CD4-positive, alpha-beta memory T cell (primary cell): Measurements from ENCODE around the gene ZBTB20. TPM values are rescaled to one million over a fixed set of nuclear protein-coding genes. Genes with fewer than 3 reads are reported as not detected.
A peak's percentile ranks its signal among the peaks of the same experiment; 100 is the strongest.

Experiments
- CTCF ChIA-PET: fragments of 350-600 bp; sonication (Branson Sonifier 250); formaldehyde crosslinking; loops from one replicate; lab custom pipeline; 2021; ENCODE audit warnings: inconsistent platforms; ENCODE audit not compliant: partially characterized antibody; lab: Charles Lee
- POLR2A ChIA-PET: fragments of 350-600 bp; sonication (Branson Sonifier 250); formaldehyde crosslinking; loops from one replicate; lab custom pipeline; 2021; ENCODE audit not compliant: partially characterized antibody; lab: Charles Lee
- DNase-seq, 5 donors: peaks; one replicate each; pipeline versions ENCODE4 v3.0.0 to v3.0.0-alpha.2; 2020 to 2022; ENCODE audit warnings: mixed read lengths in 1 of 5
- H3K27ac ChIP-seq: one replicate; pipeline ENCODE4 v1.7.0; 2013; ENCODE audit warnings: low read depth, low read length
- H3K27me3 ChIP-seq: 2 replicates; pipeline ENCODE4 v1.7.0; 2013; ENCODE audit warnings: mild to moderate bottlenecking, low read length, moderate library complexity; ENCODE audit not compliant: insufficient read depth
- H3K36me3 ChIP-seq: 2 replicates; pipeline ENCODE4 v1.7.0; 2013; ENCODE audit warnings: mild to moderate bottlenecking, low read length, moderate library complexity; ENCODE audit not compliant: insufficient read depth
- H3K4me1 ChIP-seq: 2 replicates; pipeline ENCODE4 v1.7.0; 2013; ENCODE audit warnings: mild to moderate bottlenecking, low read length, moderate library complexity; ENCODE audit not compliant: insufficient read depth
- H3K4me3 ChIP-seq, 2 donors: one replicate each; pipeline ENCODE4 v1.7.0; 2013; ENCODE audit warnings: low read length in 2 of 2, mild to moderate bottlenecking in 1 of 2
- H3K9me3 ChIP-seq, 2 donors: one replicate each; pipeline ENCODE4 v1.7.0; 2013; ENCODE audit warnings: low read length in 2 of 2, control low read depth in 1 of 2; ENCODE audit not compliant: control insufficient read depth in 1 of 2
- H3K27ac Mint-ChIP-seq, 7 donors: one replicate each; pipeline ENCODE4 v1.8.0; 2020 to 2021; ENCODE audit warnings: mixed read lengths in 7 of 7, mild to moderate bottlenecking in 6 of 7, inconsistent platforms in 3 of 7, moderate library complexity in 3 of 7
- H3K27me3 Mint-ChIP-seq, 2 donors: one replicate each; pipeline ENCODE4 v1.8.0; 2020 to 2021; ENCODE audit warnings: mixed read lengths in 2 of 2
- H3K36me3 Mint-ChIP-seq, 2 donors: one replicate each; pipeline ENCODE4 v1.8.0; 2020 to 2021; ENCODE audit warnings: mixed read lengths in 2 of 2, inconsistent platforms in 1 of 2, mild to moderate bottlenecking in 1 of 2
- H3K4me1 Mint-ChIP-seq, 4 donors: one replicate each; pipeline ENCODE4 v1.8.0; 2020 to 2021; ENCODE audit warnings: mixed read lengths in 4 of 4, mild to moderate bottlenecking in 1 of 4
- H3K4me3 Mint-ChIP-seq, 8 donors: one replicate each; pipeline ENCODE4 v1.8.0; 2020 to 2021; ENCODE audit warnings: mixed read lengths in 8 of 8, mild to moderate bottlenecking in 7 of 8, moderate library complexity in 6 of 8, inconsistent platforms in 3 of 8
- H3K9me3 Mint-ChIP-seq, 8 donors: one replicate each; pipeline ENCODE4 v1.8.0; 2020 to 2021; ENCODE audit warnings: mixed read lengths in 8 of 8, mild to moderate bottlenecking in 5 of 8, inconsistent platforms in 3 of 8, moderate library complexity in 1 of 8
- intact Hi-C: fragments of 100-400 bp; cut with micrococcal nuclease; formaldehyde crosslinking; loops from one replicate; pipeline ENCODE4 v1.15.1; 2023
- polyA plus RNA-seq, 2 donors: library from polyadenylated mRNA; unstranded; fragments of 300-500 nt; fragmentation: Illumina TruSeq; gene quantifications; one replicate each; pipeline ENCODE4 v1.2.3, GENCODE V29; 2021
- total RNA-seq, 2 experiments: library from RNA; stranded (reverse); gene quantifications; one replicate each; pipeline ENCODE4 v1.2.3, GENCODE V29; 2021

Gene ZBTB20
- total and polyA plus RNA-seq, 4 experiments from 2014 or later: 21.9 to 58.4 (median 41.4) TPM

DNA sequence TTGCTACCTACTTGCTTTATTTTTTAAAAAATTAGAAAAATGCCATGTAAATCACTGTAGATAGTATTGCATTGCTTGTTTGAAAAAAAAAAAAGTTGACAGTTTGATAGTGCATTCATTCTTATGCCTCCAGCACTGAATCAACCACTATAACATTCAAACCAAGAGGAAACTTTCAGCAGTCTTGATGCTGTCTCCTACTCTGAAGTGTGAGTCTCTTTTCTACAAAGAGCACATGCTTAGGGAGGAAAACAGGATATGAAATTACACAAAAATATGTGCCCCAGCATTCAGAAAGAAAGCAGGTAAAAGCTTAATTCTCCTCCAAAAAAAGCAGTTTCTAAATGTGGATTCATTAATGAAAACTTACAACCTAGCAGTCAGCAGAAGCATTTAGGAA, 78.3 kb downstream of the ZBTB20 start:
- peaks cover 25 to 46% of the 10 kb centered on the region in 2 donors for H3K36me3 Mint-ChIP-seq
- intact Hi-C loops: no loop called here
- peaks cover 16 to 35% (median 26%) of the 10 kb centered on the region in 4 donors for H3K4me1 Mint-ChIP-seq

GRCh38 chr3:115062412-115062956, 84.6 kb downstream of the ZBTB20 start:
- no peaks in the 10 kb centered on the region for H3K9me3 ChIP-seq
- no peaks in the 10 kb centered on the region for H3K36me3 ChIP-seq
- Mint-ChIP-seq H3K27me3 (no peaks in the 10 kb centered on the region), H3K4me3 (no peak overlapping the region), H3K4me1 (peaks cover 3 to 11% (median 7%) of the 10 kb centered on the region in 4 donors), H3K27ac (no peak overlapping the region), H3K9me3 (peaks cover 0 to 2% (median 0%) of the 10 kb centered on the region in 8 donors), H3K36me3 (peaks cover 15 to 53% of the 10 kb centered on the region in 2 donors)
- no peaks in the 10 kb centered on the region for H3K27me3 ChIP-seq
- CTCF ChIA-PET: no interaction called here
- H3K4me3 ChIP-seq: no peak overlapping the region
- intact Hi-C loops: no loop called here
- POLR2A ChIA-PET: no interaction called here
- no peak for DNase-seq
- no peak overlapping the region for H3K27ac ChIP-seq
- H3K4me1 ChIP-seq: no peaks in the 10 kb centered on the region

More for the DNA sequence above, 78.3 kb downstream of the ZBTB20 start:
- CTCF ChIA-PET: interaction anchor here (0.7 kb wide), 1 partner anchor 26 kb away, joined by 3 read pairs; no protein-coding TSS in a partner anchor
- H3K27ac ChIP-seq: no peak overlapping the region
- no peak overlapping the region for H3K4me3 Mint-ChIP-seq
- no peaks in the 10 kb centered on the region for H3K36me3 ChIP-seq
- H3K27ac Mint-ChIP-seq: no peak overlapping the region
- no peaks in the 10 kb centered on the region for H3K27me3 ChIP-seq
- POLR2A ChIA-PET: interaction anchor here (0.7 kb wide), 1 partner anchor 10 kb away, joined by 3 read pairs; no protein-coding TSS in a partner anchor
- DNase-seq: no peak
- no peaks in the 10 kb centered on the region for H3K9me3 ChIP-seq
- H3K27me3 Mint-ChIP-seq: no peaks in the 10 kb centered on the region
- no peaks in the 10 kb centered on the region for H3K4me1 ChIP-seq
- peaks cover 0 to 3% (median 0%) of the 10 kb centered on the region in 8 donors for H3K9me3 Mint-ChIP-seq
- no peak overlapping the region for H3K4me3 ChIP-seq

DNA sequence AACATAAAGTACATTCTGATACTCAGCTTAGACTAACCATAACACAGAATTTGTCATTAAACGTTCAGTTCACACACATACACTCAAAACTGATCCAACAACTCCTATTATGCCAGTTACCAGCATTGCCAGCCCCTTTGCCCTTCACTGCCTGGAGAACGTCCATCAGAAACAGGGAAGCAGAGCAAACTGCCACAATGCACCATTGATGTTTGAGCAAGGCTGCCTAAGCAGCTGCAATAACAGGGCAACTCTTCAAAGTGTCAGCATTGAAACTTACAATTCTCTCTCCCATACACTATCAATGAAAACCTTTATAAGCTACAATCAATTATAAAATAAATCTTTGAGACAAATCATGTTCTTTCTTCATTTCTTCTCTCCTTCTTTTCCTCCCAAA, 85.1 kb downstream of the ZBTB20 start:
- Mint-ChIP-seq H3K4me3 (no peak overlapping the region), H3K27ac (peak overlapping the region in 1 of 7 donors; percentile 22), H3K36me3 (peaks cover 15 to 53% of the 10 kb centered on the region in 2 donors), H3K9me3 (peaks cover 0 to 2% (median 0%) of the 10 kb centered on the region in 8 donors), H3K27me3 (no peaks in the 10 kb centered on the region), H3K4me1 (peaks cover 3 to 11% (median 7%) of the 10 kb centered on the region in 4 donors)
- H3K27me3 ChIP-seq: no peaks in the 10 kb centered on the region
- no peak for DNase-seq
- no peaks in the 10 kb centered on the region for H3K36me3 ChIP-seq
- intact Hi-C loops: no loop called here
- no peaks in the 10 kb centered on the region for H3K9me3 ChIP-seq
- H3K4me3 ChIP-seq: no peak overlapping the region
- CTCF ChIA-PET: no interaction called here
- H3K4me1 ChIP-seq: no peaks in the 10 kb centered on the region
- H3K27ac ChIP-seq: no peak overlapping the region
- POLR2A ChIA-PET: no interaction called here

DNA sequence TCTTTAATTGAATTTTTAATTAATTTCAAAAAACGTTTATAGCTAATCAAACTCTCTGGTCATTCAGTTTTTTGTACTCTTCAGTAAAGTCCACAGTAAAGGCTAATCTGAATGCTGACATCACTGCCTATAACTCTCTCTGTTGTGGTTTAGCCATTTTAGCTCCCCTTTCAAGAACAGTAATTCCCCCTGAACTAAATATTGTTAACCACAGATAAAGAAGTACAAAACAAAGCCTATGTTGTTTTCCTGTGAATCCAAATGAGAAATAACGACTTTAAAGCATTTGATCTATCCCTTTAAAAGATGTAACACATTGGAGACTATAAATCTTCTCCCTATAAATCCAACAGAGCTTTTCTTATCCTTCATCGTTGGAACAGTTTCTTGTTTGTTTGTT, 94.2 kb downstream of the ZBTB20 start:
- Mint-ChIP-seq H3K4me3 (no peak overlapping the region), H3K36me3 (peaks cover 3 to 14% of the 10 kb centered on the region in 2 donors), H3K27me3 (no peaks in the 10 kb centered on the region), H3K9me3 (peaks cover 0 to 2% (median 0%) of the 10 kb centered on the region in 8 donors), H3K27ac (peak overlapping the region in 1 of 7 donors; percentile 14), H3K4me1 (peaks cover 0 to 15% (median 3%) of the 10 kb centered on the region in 4 donors)
- no peak for DNase-seq
- H3K4me1 ChIP-seq: no peaks in the 10 kb centered on the region
- H3K27me3 ChIP-seq: no peaks in the 10 kb centered on the region
- H3K9me3 ChIP-seq: no peaks in the 10 kb centered on the region
- H3K4me3 ChIP-seq: no peak overlapping the region
- no peaks in the 10 kb centered on the region for H3K36me3 ChIP-seq
- no peak overlapping the region for H3K27ac ChIP-seq
- ChIA-PET POLR2A (no interaction called here), CTCF (interaction anchor here (0.9 to 1.0 kb wide), 2 partner anchors 9 to 15 kb away, joined by 3 read pairs; no protein-coding TSS in a partner anchor)
- intact Hi-C loops: no loop called here

GRCh38 chr3:115042351-115042750, 104.7 kb downstream of the ZBTB20 start:
- H3K27ac Mint-ChIP-seq: no peak overlapping the region

GRCh38 chr3:115040673-115041286, 106.3 kb downstream of the ZBTB20 start:
- peak overlapping the region in 2 of 7 donors; percentile 65 to 66 for H3K27ac Mint-ChIP-seq
- H3K9me3 ChIP-seq: no peaks in the 10 kb centered on the region
- DNase-seq: peak in 4 of 5 donors; percentile 18 to 31 (median 24)
- H3K36me3 Mint-ChIP-seq: peaks cover 0 to 6% of the 10 kb centered on the region in 2 donors
- H3K27ac ChIP-seq: no peak overlapping the region
- no peaks in the 10 kb centered on the region for H3K27me3 ChIP-seq
- peaks cover 0 to 14% (median 8%) of the 10 kb centered on the region in 4 donors for H3K4me1 Mint-ChIP-seq
- no peaks in the 10 kb centered on the region for H3K9me3 Mint-ChIP-seq
- H3K27me3 Mint-ChIP-seq: no peaks in the 10 kb centered on the region
- no peak overlapping the region for H3K4me3 ChIP-seq
- POLR2A ChIA-PET: no interaction called here
- H3K4me3 Mint-ChIP-seq: no peak overlapping the region
- intact Hi-C loops: loop anchor here (1.0 kb wide), 2 partner anchors 129 to 653 kb away; no protein-coding TSS in a partner anchor
- no peaks in the 10 kb centered on the region for H3K4me1 ChIP-seq
- no peaks in the 10 kb centered on the region for H3K36me3 ChIP-seq
- CTCF ChIA-PET: interaction anchor here (0.7 to 2.4 kb wide), 8 partner anchors 9 to 743 kb away, joined by 3 to 20 read pairs (median 4); no protein-coding TSS in a partner anchor

More at GRCh38 chr3:115042351-115042750, 104.7 kb downstream of the ZBTB20 start:
- Histone ChIP-seq H3K4me3 (no peak overlapping the region), H3K9me3 (no peaks in the 10 kb centered on the region), H3K36me3 (no peaks in the 10 kb centered on the region), H3K27ac (no peak overlapping the region), H3K27me3 (no peaks in the 10 kb centered on the region), H3K4me1 (no peaks in the 10 kb centered on the region)
- ChIA-PET CTCF (interaction anchor here (0.7 to 2.4 kb wide), 13 partner anchors 12 to 742 kb away, joined by 3 to 20 read pairs (median 3); no protein-coding TSS in a partner anchor), POLR2A (no interaction called here)
- intact Hi-C loops: no loop called here
- no peaks in the 10 kb centered on the region for H3K27me3 Mint-ChIP-seq
- H3K9me3 Mint-ChIP-seq: no peaks in the 10 kb centered on the region
- peaks cover 4 to 15% (median 8%) of the 10 kb centered on the region in 4 donors for H3K4me1 Mint-ChIP-seq
- DNase-seq: no peak
- no peak overlapping the region for H3K4me3 Mint-ChIP-seq
- H3K36me3 Mint-ChIP-seq: peaks cover 0 to 1% of the 10 kb centered on the region in 2 donors

DNA sequence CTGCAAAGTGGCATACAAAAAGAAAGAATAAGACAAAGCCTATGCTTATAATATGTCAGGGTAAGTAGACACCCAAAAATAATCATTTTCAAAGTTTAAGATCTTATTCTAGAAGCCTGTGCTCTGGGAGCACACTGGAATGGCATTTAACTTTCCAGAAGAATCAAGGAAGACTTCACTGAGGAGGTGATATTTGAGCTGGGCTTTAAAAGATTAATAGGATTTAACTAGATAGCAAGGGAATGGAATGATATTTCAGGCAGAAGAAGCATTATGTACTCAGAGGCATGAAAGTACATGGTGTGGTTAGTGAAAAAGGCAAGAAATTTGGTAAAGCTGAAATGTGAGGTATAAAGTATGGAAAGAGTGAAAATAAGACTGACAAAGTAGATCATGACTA, 106.8 kb downstream of the ZBTB20 start:
- no peaks in the 10 kb centered on the region for H3K27me3 ChIP-seq
- peak overlapping the region in 1 of 7 donors; percentile 65 for H3K27ac Mint-ChIP-seq
- no peaks in the 10 kb centered on the region for H3K9me3 ChIP-seq
- POLR2A ChIA-PET: no interaction called here
- no peaks in the 10 kb centered on the region for H3K4me1 ChIP-seq
- H3K4me3 Mint-ChIP-seq: no peak overlapping the region
- H3K27me3 Mint-ChIP-seq: no peaks in the 10 kb centered on the region
- no peaks in the 10 kb centered on the region for H3K36me3 ChIP-seq
- peaks cover 0 to 3% (median 0%) of the 10 kb centered on the region in 8 donors for H3K9me3 Mint-ChIP-seq
- peaks cover 0 to 11% of the 10 kb centered on the region in 2 donors for H3K36me3 Mint-ChIP-seq
- intact Hi-C loops: loop anchor here (1.0 kb wide), 2 partner anchors 129 to 653 kb away; no protein-coding TSS in a partner anchor
- no peak for DNase-seq
- CTCF ChIA-PET: interaction anchor here (0.7 to 2.0 kb wide), 8 partner anchors 9 to 743 kb away, joined by 3 to 6 read pairs (median 3); no protein-coding TSS in a partner anchor
- H3K4me1 Mint-ChIP-seq: peaks cover 0 to 12% (median 10%) of the 10 kb centered on the region in 4 donors
- H3K27ac ChIP-seq: no peak overlapping the region
- no peak overlapping the region for H3K4me3 ChIP-seq
